Progenitor cell of endocrine pancreas (in vitro differentiated cells): ENCODE measurements around the gene ASTL. TPM values are rescaled to one million over a fixed set of nuclear protein-coding genes. Genes with fewer than 3 reads are reported as not detected.
"Not testable (repeated sequence)": the region's sequence is repeated elsewhere in the genome, so short reads cannot be mapped to it uniquely, and the experiment has no call there.

Experiments used
- DNase-seq: peaks from one replicate; pipeline ENCODE4 v3.0.0; 2021; ENCODE audit warnings: low spot score; ENCODE audit not compliant: unreplicated experiment
- H3K27ac Mint-ChIP-seq: 2 replicates; pipeline ENCODE4 v1.8.0; 2021; ENCODE audit warnings: mild to moderate bottlenecking, moderate library complexity, mixed read lengths
- H3K27me3 Mint-ChIP-seq: 2 replicates; pipeline ENCODE4 v1.8.0; 2021; ENCODE audit warnings: mixed read lengths
- H3K36me3 Mint-ChIP-seq: 2 replicates; pipeline ENCODE4 v1.8.0; 2022; ENCODE audit warnings: mixed read lengths; ENCODE audit not compliant: insufficient read depth
- H3K4me1 Mint-ChIP-seq: 2 replicates; pipeline ENCODE4 v1.8.0; 2021; ENCODE audit warnings: low read depth, mixed read lengths
- H3K4me3 Mint-ChIP-seq: 2 replicates; pipeline ENCODE4 v1.8.0; 2021; ENCODE audit warnings: low read depth, mild to moderate bottlenecking, moderate library complexity, mixed read lengths
- H3K9me3 Mint-ChIP-seq: 2 replicates; pipeline ENCODE4 v1.8.0; 2021; ENCODE audit warnings: low read depth, mixed read lengths
- total RNA-seq: library from RNA; stranded (reverse); gene quantifications from 2 replicates; pipeline ENCODE4 v1.2.1, GENCODE V29; 2021
- TF ChIP-seq, protein P1 (sequence below): fragments of 200-600 bp; sonication (generic); IDR thresholded peaks from one replicate; pipeline ENCODE4 v1.5.0; 2021; ENCODE audit warnings: antibody characterized with exemption, mild to moderate bottlenecking; ENCODE audit not compliant: unreplicated experiment

The ASTL gene
- total RNA-seq, 1 donor from 2014 or later: 0.29 TPM

DNA sequence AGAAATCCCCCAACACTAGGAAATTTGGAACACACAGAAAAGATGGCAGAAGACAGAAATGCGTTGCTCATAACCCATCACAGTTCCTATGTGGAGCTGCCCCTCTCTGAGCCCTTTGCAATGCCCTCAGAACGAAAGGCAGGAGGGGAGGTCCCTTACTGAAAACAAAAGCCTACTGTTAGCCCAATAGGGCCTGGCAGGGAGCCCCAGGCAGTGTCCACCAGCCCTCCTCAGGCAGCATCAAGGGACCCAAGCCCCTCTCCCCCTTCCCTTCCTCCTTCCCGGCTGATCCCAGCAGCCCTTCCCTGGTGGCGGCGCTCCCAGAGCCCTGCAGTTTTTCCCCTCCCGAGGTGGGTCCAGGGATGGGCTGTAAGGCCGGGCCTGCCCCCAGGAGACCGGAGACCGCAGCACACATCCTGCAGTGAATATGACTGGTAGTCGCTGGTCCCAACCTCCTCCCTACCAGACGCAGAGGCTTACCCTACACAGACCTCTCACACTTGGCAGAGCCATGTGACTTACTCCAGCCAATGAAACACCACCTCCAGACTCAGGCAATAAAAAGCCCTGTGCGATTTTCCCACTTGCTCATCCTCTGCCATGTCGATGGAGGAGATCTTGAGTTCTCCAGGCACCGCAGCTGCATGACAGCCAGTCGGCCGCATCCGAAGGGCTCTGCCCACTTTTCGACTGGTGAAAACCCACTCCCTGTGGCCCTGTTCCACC lies 26.3 kb upstream of the ASTL start:
- no peak overlapping the region for H3K4me3 Mint-ChIP-seq
- H3K27me3 Mint-ChIP-seq: peaks cover 7% of the 10 kb centered on the region
- H3K36me3 Mint-ChIP-seq: no peaks in the 10 kb centered on the region
- DNase-seq: no peak
- peaks cover 8% of the 10 kb centered on the region for H3K9me3 Mint-ChIP-seq
- H3K4me1 Mint-ChIP-seq: peaks cover 3% of the 10 kb centered on the region
- TF ChIP-seq, protein P1, sequence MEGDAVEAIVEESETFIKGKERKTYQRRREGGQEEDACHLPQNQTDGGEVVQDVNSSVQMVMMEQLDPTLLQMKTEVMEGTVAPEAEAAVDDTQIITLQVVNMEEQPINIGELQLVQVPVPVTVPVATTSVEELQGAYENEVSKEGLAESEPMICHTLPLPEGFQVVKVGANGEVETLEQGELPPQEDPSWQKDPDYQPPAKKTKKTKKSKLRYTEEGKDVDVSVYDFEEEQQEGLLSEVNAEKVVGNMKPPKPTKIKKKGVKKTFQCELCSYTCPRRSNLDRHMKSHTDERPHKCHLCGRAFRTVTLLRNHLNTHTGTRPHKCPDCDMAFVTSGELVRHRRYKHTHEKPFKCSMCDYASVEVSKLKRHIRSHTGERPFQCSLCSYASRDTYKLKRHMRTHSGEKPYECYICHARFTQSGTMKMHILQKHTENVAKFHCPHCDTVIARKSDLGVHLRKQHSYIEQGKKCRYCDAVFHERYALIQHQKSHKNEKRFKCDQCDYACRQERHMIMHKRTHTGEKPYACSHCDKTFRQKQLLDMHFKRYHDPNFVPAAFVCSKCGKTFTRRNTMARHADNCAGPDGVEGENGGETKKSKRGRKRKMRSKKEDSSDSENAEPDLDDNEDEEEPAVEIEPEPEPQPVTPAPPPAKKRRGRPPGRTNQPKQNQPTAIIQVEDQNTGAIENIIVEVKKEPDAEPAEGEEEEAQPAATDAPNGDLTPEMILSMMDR: no peak
- no peak overlapping the region for H3K27ac Mint-ChIP-seq

DNA sequence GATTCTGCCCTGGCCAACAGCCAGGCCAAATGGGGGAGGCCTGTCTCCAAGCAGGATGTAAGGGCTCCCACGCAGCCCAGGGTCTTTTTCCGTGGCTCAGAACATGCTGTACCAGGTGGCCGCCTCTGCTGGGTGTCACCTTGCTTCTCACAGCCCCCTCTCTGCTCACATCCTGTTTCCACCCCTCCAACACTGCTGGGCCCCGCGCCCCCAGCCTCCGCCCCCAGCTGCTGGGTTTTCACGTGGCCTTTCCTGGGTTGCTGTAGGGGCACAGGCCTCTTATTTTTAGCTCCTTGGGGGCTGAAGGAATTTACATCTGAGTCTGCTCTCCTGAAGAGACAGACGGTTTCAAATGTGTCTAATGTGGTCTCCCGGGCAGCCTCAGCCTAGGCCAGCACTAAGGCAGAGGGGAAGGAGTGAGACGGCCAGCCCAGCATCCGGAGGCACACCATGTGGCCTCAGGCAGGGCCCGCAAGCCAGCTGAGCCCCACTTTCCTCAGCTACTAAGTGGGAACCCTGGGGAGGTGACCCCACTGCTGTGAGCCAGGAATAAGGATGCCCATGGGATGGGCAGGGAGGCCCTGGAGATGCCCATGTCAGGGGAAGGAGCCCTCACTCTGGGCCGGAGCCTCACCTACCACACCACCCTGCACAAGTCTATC lies 25.6 kb upstream of the ASTL start:
- TF ChIP-seq, protein P1: no peak
- Mint-ChIP-seq H3K9me3 (peaks cover 5% of the 10 kb centered on the region), H3K27me3 (peaks cover 13% of the 10 kb centered on the region), H3K4me3 (no peak overlapping the region), H3K36me3 (no peaks in the 10 kb centered on the region), H3K27ac (no peak overlapping the region), H3K4me1 (peaks cover 3% of the 10 kb centered on the region)
- no peak for DNase-seq

DNA sequence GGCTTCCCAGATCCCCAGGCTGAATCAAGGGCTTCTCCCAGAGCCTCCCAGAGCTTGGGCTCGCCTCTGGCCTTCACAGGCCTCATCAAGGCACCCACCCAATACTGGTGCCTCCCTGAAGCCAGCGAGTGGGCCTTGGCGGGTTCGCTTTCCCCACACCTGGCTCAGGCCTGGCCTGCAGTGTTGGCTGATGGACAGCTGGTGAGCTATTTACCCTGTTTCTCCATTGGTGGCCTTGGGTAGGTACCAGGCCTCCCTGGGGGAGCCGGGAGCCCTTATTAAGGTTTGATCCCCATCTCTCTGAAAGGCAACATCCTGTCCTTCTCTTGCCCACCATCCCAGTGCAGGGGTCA lies 25.1 kb upstream of the ASTL start:
- Mint-ChIP-seq H3K4me1 (peaks cover 3% of the 10 kb centered on the region), H3K27ac (no peak overlapping the region), H3K9me3 (peaks cover 5% of the 10 kb centered on the region), H3K36me3 (no peaks in the 10 kb centered on the region), H3K4me3 (no peak overlapping the region), H3K27me3 (peaks cover 14% of the 10 kb centered on the region)
- TF ChIP-seq, protein P1: no peak
- DNase-seq: no peak

DNA sequence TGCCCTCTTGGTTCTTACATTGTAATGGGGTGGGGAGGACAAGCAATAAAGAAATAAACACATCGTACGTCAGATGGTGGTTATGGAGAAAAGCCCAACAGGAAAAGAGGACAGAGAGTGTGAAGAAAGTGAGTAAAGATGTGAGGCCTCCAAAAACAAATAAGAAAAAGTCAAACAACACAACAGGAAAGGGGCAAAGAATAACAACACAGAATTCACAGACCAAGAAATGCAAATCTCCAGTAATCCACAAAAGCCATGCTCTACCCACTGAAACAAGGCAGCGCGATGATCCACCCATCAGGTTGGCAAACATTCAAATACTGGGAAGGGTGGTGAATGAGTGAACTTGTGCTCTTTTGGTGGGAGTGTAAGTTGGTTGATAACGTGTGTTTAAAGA lies 23.6 kb upstream of the ASTL start:
- Mint-ChIP-seq H3K4me3 (no peak overlapping the region), H3K4me1 (peaks cover 3% of the 10 kb centered on the region), H3K36me3 (no peaks in the 10 kb centered on the region), H3K27me3 (peaks cover 11% of the 10 kb centered on the region), H3K9me3 (peaks cover 5% of the 10 kb centered on the region), H3K27ac (peak overlapping the region; percentile 10)
- TF ChIP-seq, protein P1: no peak
- no peak for DNase-seq

DNA sequence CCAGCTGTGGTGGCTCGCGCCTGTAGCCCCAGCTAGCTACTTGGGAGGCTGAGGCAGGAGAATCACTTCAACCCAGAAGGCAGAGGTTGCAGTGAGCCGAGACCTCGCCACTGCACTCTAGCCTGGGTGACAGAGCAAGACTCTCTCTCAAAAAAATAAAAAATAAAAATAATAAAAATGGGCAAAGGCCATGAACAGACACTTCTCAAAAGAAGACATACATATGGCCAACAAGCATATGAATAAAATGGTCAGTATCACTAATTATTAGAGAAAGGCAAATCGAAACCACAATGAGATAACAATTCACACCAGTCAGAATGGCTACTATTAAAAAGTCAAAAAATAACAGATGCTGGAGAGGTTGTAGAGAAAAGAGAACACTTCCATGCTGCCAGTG lies 22.1 kb upstream of the ASTL start:
- peaks cover 11% of the 10 kb centered on the region for H3K27me3 Mint-ChIP-seq
- not testable (repeated sequence) for H3K4me1 Mint-ChIP-seq, H3K36me3 Mint-ChIP-seq, H3K9me3 Mint-ChIP-seq, H3K4me3 Mint-ChIP-seq, H3K27ac Mint-ChIP-seq, DNase-seq
